ENCODE data around the gene SEC61A2.
"Not testable (repeated sequence)": the region's sequence is repeated elsewhere in the genome, so short reads cannot be mapped to it uniquely, and the experiment has no call there.

The SEC61A2 gene

DNA sequence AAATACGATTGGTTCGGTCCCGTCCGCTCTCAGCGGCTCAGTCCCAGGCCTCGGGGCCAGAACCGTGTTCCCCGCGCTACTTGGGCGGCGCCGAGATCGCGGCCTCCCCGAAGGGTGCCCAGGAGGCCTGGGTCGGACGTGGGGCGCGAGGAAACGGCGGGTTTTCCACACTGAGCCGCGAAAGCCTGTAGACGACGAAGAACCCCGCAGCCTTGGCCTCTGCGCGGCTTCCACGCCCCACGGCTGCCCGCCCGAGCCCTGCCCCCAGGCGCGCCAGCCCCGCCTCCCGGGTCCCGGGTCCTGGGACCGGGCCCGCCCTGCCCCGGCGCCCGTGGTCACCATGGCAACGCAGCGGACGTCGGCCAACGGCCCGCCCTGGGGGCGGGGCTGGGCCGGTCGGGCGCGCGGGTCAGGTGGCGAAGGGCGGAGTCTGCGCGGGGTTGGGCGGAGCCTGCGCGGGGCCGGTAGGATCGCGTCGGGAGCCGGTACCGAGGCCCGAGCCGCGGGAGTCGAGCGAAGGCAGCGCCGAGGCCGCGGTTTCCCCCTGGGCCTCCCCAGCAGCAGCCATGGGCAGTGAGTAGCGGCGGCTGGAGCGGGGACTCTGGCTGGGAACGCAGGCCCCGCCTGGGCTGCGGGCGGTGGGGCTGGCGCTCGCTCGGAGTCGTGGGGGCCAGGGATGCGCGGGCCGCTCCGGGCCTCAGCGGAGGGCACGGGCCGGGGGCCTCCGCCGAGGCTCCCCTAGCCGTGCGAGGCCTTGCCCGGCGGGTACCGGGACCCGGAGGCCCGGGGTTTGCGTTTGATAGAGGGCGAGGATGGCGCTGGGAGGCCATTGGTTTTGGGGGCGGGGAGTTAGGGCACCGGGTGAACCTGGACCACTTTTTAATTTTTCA, at the start of gene SEC61A2:
Gene SEC61A2, plus strand, starts transcription at position 456 of the 890 bp plus-strand sequence. Its CDS starts 111 bp downstream, at position 567.
- peak; percentile 90 for DNase-seq

DNA sequence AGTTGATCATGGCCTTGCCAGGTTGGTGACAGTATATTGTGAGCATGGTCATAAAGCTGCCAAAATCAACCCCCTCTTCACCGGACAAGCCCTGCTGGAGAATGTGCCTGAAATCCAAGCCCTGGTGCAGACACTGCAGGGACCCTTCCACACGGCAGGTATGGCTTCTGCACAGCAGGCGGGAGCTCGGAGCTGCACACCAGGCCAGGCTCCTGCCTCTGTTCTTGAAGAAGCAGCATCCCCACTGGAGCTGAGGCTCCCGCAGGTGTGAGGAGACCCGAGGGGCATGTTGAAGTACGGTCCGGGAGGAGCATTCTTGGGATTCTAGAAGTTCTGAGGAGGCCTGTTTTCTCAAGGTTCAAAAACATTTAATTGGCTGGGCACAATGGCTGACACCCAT, 48.0 kb upstream of the SEC61A2 start:
- no peak for DNase-seq

DNA sequence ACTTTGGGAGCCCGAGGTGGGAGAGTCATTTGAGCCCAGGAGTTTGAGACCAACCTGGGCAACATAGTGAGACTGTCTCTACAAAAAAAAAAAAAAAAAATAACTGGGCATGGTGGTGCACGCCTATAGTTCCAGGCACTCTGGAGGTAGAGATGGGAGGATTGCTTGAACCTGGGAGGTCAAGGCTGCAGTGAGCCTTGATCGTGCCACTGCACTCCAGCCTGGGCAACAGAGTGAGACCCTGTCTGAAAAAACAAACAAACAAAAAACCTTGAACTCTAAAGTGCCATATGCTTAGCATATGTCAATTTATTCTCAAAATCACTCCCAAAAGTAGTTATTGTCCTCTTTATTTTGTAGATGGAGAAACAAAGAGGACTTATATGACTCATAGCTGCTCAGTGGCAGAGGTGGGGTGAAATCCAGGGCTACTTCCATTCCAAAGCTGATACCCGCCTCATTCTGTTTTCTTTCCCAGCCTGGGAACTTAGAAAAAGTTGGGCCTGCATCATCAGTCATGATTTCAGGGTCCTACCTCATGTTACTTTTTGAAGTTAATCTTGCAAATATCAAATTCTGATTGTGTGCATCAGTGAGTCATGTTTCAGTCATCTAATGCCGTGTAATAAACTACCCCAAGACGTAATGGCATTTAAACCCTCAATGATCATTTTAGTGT, 47.5 kb upstream of the SEC61A2 start:
- peak; percentile 44 for DNase-seq

DNA sequence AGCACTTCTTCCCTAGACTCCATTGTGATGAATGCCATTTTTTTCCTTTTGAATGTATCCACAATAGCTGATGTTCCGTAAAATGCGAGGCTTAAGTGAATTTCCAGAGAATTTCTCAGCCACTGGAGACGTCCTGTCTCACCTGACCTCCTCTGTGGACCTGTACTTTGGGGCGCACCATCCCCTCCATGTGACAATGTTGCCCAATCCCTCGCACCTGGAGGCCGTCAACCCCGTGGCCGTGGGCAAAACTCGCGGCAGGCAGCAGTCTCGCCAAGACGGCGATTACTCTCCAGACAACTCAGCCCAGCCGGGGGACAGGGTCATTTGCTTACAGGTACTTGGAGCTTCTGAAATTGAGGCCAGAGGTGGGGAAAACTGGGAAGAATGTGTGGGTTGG, 40.6 kb upstream of the SEC61A2 start:
- DNase-seq = no peak

DNA sequence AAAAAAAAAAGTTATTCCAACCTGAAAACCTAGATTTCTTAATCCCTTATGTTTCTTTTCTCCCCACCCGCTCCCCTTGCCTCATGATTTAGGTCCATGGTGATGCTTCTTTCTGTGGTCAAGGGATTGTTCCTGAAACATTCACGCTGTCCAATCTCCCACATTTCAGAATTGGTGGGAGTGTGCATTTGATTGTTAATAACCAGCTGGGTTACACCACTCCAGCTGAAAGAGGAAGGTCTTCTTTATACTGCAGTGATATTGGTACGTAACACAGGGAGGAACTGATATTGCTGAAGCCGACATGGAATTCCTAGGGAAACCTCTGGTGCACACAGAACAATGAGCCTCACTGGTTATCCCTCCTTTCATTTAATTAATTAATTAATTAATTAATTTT, 38.1 kb upstream of the SEC61A2 start:
- no peak for DNase-seq

DNA sequence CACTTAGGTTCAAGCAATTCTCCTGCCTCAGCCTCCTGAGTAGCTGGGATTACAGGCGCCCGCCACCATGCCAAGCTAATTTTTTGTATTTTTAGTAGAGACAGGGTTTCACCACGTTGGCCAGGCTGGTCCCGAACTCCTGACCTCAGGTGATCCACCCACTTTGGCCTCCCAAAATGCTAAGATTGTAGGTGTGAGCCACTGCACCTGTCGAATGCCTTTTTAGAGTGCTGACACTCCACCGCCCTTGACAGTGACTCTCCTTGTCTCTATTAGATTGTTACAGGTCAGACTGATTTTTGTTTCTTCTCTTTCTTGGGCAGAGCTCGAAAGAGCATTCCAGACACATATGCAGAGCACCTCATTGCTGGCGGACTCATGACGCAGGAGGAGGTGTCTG, 32.1 kb upstream of the SEC61A2 start:
- not testable (repeated sequence) for DNase-seq

DNA sequence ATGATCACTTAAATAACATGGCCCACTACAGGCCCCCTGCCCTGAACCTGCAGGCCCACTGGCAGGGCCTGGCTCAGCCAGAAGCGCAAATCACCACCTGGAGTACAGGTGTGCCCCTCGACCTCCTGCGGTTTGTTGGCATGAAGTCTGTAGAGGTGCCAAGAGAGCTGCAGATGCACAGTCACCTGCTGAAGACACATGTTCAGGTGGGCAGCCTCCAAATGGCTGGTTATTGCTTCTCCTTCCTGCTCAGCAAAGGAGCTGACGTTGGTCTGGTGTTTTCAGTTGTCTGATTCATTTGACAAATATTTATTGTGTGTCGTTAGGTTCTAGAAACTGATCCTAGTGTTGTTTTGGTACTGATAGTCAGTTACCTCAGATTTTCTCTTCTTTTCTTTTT, 31.7 kb upstream of the SEC61A2 start:
- DNase-seq = no peak

DNA sequence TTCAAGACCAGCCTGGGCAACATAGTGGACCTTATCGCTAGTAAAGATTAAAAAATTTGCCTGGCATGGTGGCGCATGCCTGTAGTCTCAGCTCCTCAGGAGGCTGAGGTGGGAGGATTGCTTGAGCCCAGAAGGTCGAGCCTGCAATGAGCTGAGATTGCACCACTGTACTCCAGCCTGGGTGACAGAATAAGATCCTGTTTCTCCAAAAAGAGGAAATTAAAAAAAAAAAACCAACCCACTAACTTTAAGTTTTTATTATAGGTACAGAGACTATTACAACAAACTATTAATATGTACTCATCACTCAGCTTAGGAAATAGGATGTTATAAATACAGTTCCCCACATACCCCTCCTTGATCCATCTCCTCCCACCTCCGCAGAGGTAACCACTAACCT, 30.5 kb upstream of the SEC61A2 start:
- no peak for DNase-seq

DNA sequence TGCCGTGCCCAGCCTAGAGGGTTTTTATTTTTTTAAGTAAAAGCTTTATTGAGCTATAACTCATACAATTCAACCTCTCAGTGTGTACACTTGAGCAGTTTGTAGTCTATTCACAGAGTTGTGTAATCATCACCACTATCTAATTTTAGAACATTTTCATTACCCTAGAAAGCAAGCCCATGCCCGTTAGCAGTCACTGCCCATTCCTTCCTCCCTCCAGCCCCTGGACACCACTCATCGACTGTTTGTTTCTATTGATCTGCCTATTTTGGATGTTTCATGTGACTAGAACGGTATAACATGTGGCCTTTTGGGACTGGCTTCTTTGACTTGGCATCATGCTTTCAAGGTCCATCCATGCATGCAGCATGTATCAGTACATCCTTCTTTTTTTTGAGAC, 25.7 kb upstream of the SEC61A2 start:
- DNase-seq = no peak

DNA sequence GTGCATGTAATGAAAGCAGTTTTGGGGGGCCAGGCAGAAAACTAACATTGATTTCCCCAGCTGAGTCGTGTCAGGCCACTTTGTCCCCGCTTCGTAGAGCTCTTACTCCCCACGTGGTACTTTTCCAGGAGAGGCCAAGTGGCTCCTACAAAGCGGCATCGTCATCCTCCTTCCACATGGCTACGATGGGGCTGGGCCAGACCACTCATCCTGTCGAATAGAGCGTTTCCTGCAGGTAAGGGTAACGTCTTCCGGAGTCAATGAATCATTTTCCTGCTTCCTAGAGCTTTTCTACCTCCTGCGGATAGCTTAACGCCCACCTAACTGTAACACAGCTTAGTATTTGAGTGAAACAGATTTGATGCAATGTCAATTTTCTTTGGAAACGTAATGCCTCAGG, 21.7 kb upstream of the SEC61A2 start:
- DNase-seq = no peak

DNA sequence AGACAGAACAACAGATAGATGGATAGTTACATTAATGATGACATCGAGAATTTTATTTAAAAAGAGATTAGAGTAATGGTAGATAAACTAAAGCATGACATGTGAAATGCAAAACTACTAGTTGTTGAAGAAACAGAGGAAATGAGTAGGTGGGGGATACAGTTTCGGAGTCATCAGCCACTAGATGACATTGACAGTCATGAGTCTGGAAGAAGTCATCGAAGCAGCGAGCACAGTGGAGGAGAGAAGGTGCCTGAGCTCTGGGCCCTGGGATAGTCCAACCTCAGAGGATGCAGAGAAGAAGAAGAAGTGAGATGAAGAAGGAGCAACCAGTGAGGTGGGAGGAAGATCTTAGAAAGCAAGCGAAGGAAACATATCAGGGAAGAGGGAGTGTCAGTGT, 20.2 kb upstream of the SEC61A2 start:
- DNase-seq = no peak

DNA sequence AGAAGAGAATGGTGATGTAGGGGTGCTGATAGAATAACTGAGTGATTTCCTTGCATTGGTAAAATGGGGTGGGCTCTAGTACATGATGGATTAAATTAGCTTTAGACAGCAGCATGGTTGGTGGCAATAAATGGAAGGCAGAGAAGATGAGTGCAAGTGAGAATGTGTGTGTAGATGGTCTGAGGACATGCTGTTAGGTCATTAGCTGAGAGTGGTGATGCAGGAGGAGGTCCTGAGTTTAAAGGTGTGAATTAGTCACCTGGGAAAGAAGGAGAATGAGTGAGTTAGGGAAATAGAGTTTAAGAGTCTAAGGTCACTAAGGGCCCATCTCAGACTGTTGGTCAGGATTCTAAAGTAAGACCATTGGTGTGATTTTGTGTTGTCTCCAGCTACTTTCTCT, 17.9 kb upstream of the SEC61A2 start:
- no peak for DNase-seq

DNA sequence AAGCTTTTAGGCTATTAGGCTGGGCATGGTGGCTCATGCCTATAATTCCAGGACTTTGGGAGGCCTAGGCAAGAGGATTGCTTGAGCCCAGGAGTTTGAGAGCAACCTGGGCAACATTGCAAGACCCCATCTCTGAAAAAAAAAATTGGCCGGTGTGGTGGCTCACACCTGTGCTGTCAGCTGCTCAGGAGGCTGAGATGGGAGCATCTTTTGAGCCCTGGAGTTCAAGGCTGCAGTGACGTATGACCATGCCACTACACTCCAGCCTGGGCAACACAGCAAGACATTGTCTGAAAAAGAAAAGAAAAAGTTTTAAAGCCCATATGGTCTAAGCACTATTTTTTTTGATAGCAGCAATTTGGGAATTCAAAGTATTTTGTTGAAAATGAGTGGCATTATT, 15.8 kb upstream of the SEC61A2 start:
- no peak for DNase-seq

DNA sequence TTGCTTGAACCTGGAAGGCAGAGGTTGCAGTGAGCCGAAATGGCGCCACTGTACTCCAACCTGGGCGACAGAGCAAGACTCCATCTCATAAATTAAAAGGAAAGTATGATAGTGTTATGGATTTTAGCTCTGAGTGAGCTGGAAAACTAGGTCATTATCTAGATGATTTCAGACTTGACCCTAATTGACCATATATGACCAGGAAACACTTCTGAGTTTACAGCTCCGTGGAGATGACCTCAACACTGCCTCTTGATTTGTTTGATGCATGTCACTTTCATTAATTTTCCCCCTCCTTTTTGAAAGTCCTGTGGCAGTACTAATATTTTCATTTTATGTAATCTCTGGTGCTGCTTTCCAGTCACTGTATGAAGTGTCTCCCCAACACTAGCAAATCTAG, 7.8 kb upstream of the SEC61A2 start:
- DNase-seq = no peak

DNA sequence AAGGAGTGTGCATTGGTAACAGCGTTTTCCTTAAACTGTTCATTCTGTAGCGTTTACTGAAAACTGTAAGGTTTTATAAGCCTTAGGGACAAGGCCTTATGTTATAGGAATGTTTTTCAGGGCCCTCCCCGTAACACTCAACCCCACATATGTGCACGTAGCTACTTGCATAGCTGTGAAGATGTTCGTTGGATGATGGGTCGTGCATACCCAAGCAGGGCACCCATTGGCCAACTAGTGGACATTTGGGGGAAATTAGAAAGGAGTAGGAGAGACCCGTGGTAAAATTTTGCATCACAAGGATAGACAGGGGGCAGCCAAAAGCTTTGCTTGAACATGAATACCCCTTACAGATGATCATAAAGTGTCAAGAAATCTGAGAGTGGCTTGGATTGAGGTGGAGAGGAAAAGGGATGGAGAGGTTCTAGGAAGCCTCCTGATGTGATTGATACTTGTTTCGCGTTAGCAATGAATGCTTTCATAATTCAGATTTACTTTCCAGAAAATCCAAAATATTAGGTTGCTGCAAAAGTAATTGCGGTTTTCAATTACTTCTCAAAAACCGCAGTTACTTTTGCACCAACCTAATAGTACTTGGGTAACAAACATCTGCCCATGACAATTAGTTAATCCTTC, 878 bp downstream of the SEC61A2 start:
- DNase-seq = peak; percentile 75

DNA sequence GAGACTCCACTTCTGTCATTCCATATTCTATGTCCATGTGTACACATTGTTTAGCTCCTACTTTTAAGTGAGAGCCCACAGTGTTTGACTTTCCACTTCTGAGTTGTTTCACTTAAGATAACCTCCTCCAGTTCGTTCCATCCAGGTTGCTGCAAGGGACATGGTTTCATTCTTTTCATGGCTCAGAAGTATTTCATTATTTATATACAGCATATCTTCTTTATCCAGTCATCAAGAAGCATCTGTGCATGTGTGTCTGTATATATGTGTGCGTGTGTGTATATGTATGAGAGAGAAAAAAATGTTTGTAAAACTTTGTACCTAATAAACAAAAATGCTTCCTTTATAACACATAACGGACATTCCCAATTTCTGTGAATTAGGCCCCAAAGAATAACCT, 6.2 kb downstream of the SEC61A2 start:
- no peak for DNase-seq

DNA sequence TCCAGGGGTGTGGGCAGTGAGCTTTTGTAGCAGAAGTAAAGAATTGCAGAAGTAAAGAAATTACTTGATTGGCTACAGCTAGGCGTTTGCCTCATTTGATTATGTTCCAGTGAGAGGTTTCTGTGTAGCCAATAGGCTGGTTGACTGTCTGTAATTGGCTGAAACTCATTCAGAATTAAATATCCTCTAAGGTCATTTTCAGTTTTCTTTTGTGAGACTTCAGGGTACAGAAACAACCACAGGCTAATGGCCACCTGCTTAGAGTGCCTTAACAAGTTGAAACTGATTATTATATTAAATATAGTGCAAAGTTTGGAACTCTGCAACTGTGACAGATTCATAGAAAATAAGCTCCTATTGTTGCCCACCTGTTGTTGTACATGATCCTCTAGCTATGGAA, 10.6 kb downstream of the SEC61A2 start:
- DNase-seq = no peak

DNA sequence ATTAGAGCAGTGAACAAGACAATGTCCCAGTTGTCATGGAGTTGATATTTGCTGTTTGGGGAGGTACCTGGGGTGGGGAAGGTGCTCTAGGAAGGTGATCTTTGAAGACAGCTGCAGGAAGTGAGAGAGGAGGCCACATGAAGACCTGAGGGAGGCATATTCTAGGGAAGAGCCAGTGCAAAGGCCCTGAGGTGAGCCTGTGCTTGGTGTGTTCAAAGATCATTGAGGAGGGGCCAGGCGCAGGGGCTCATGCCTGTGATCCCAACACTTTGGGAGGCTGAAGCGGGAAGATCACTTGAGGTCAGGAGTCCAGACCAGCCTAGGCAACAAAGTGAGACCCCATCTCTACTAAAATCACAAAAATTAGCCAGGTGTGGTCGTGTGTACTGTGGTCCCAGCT, 15.1 kb downstream of the SEC61A2 start:
- no peak for DNase-seq

DNA sequence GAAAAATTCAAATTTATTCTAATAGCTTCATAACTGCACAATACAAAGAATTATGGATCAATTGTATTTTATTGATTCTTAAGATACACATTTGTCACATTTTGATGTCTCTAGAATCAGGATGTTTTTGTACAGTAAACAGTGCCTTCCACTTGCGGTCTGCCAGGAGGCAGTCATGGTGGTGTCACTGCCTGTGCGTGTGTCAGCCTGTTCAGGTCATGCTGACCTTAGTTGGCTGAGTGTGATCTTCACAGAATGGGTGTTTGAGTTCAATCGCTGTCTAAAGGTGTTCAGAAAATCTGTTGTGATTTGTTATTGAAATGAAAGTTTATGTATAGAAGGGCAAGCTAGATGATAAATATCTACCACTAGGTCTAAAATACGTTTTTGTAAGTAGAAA, 20.7 kb downstream of the SEC61A2 start:
- DNase-seq = no peak

DNA sequence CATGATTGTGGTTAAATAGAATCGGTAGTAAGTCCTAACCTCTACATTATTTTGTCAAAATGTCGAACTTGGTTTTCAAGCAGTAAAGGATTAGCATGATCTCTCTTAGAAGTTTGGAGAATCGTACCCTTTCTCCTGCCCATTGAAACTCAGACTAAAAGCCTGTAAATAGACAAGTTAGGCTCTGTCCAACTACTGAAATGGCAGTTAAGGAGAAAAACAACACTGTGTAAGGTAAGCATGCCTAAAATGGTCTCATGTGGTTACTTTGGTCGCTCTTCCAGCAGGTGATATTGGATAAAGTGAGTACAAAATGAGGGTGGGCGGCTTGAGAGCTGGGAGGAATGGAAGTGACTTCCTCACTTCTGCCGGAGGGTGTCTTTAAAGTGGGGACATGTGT, 25.0 kb downstream of the SEC61A2 start:
- DNase-seq = no peak

DNA sequence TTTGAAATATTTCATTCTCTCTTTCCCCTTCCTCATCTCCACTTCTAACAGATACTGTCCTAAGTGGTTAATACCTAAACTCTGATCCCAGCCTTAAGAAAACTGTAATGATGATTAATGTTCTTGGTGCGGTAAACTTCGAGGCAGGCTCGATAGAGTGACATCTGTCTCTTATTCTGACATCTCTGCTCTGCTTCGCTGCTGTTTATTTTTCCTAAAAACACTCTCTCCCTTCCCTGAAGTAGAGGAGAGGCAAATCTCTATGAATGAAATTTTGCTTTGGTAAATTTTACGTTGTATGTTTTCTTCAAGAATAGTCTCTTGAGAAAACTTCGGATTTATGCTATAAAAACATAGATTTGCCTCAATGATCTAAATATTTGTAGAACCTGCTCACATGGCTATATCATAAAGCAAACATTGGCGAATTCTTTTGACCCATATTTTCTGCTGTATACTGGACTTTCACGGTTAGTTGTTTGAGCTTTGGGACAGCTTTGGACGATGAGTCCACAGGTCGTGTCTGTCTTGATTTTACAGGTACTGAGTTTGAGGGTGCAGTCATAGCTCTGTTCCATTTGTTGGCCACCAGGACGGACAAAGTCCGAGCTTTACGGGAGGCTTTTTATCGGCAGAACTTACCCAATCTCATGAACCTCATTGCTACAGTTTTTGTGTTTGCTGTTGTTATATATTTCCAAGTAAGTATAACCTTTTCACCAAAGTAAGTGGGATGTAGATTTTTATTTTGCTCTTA, 27.1 kb downstream of the SEC61A2 start:
- no peak for DNase-seq

DNA sequence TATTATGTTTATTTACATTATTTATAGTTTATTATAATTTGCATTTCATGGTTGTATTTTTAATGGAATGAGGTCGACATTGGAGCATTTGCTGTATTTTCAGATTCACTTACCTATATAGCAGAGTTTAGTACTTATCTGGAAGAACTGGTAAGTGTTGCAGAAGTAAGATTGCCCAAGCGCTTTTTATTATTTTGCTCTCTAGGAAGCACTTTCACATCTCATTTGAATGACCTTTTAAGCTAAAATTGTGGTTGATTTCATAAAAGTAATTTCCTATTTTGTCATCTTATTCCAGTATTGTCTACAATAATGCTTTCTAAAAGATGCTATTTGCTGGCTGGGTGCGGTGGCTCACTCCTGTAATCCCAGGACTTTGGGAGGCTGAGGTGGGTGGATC, 28.6 kb downstream of the SEC61A2 start:
- no peak for DNase-seq

DNA sequence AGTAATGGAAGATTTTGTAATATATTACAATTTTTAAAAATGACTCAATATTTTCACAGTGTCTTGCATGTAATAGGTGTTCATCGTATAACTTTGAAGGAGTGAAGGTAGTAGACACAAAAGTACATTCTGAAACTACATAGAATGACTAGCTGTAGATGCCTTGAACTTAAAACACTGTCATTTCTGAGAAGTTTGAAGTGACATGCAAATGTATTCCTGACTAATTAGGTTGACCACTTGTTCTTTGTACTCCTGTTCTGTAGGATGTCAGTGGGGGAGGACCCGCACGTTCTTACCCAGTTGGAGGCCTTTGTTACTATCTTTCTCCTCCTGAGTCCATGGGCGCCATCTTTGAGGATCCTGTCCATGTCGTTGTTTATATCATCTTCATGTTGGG, 31.2 kb downstream of the SEC61A2 start:
- no peak for DNase-seq

Measured in fibroblast of upper back skin (primary cell).